Measurements from ENCODE around the gene ATXN7L2.
A peak's percentile ranks its signal among the peaks of the same experiment; 100 is the strongest.

ATXN7L2 gene

GRCh38 chr1:109532365-109533136, 48.8 kb downstream of the ATXN7L2 start:
- Histone ChIP-seq H3K9me2 (ENCODE audit: low read depth, low read length) (no peaks in the 10 kb centered on the region), H3K27me3 (ENCODE audit: insufficient read depth, low read length) (0 out of 2 replicates have a peak, but pooled peaks cover 2% of the 10 kb centered on the region), H3K9me3 (ENCODE audit: low read length) (no peaks in the 10 kb centered on the region), H3K4me3 (ENCODE audit: low read depth, low read length, poor library complexity, severe bottlenecking) (peak overlapping the region; percentile 37), H3K4me1 (ENCODE audit: insufficient read depth, low read length, severe bottlenecking) (peaks cover 9% of the 10 kb centered on the region), H3F3A (ENCODE audit: insufficient read depth, low read length) (no peaks in the 10 kb centered on the region), H3K27ac (ENCODE audit: low read depth, low read length, poor library complexity, severe bottlenecking) (no peak overlapping the region), H4K20me1 (ENCODE audit: insufficient read depth, low read length) (no peaks in the 10 kb centered on the region), H3K4me2 (ENCODE audit: low read length) (peak overlapping the region; percentile 62), H3K36me3 (ENCODE audit: insufficient read depth, low read length) (no peaks in the 10 kb centered on the region), H3K79me2 (ENCODE audit: insufficient read depth, low read length) (no peaks in the 10 kb centered on the region), H3K9ac (ENCODE audit: low read length) (no peak overlapping the region; the same call in 1 of the 2 replicates), H2AFZ (ENCODE audit: low read length) (peak overlapping the region; percentile 82)
- TF ChIP-seq CTCF (IDR thresholded peaks at IDR 0.05; ENCODE audit: low read length) (peak; percentile 77), EZH2 (IDR thresholded peaks at IDR 0.05; ENCODE audit: borderline replicate concordance, low read length) (no peak)

DNA sequence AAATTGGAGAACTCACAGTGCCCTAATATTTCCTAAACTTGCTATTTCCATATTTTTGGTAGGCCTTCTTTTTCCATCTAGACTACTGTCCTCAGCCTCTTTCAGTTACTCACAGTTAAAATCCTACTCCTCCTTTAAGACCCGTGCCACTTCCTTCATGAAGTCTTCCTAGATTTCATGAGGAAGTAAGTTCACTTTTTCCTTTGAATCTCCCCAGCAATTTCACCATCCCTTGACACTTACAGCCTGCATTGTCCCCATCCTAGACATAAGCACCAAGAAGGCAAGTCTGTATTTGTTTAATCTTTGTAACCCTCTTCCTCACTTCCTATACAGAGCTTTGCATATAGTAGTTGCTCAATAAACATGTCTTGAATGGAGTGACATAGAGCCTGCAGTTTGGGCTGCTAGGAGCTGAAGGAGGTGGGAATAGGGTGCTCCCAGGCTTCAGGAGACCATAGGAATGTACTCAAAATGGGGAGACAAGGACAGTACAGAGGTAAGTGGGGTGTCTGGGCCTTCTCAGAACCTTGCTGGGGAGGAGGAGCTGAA, 50.7 kb downstream of the ATXN7L2 start:
- H3K9me3 ChIP-seq (ENCODE audit: low read length): no peaks in the 10 kb centered on the region
- H2AFZ ChIP-seq (ENCODE audit: low read length): no peak overlapping the region
- no peaks in the 10 kb centered on the region for H3F3A ChIP-seq (ENCODE audit: insufficient read depth, low read length)
- no peaks in the 10 kb centered on the region; the same call in 1 of the 2 replicates for H3K27me3 ChIP-seq (ENCODE audit: insufficient read depth, low read length)
- no peak overlapping the region for H3K9ac ChIP-seq (ENCODE audit: low read length)
- TF ChIP-seq CTCF (IDR thresholded peaks at IDR 0.05; ENCODE audit: low read length): no peak
- TF ChIP-seq EZH2 (IDR thresholded peaks at IDR 0.05; ENCODE audit: borderline replicate concordance, low read length): no peak
- no peaks in the 10 kb centered on the region for H4K20me1 ChIP-seq (ENCODE audit: insufficient read depth, low read length)
- H3K4me3 ChIP-seq (ENCODE audit: low read depth, low read length, poor library complexity, severe bottlenecking): no peak overlapping the region
- H3K36me3 ChIP-seq (ENCODE audit: insufficient read depth, low read length): no peaks in the 10 kb centered on the region
- no peaks in the 10 kb centered on the region for H3K79me2 ChIP-seq (ENCODE audit: insufficient read depth, low read length)
- H3K4me2 ChIP-seq (ENCODE audit: low read length): no peak overlapping the region
- no peaks in the 10 kb centered on the region for H3K9me2 ChIP-seq (ENCODE audit: low read depth, low read length)
- H3K4me1 ChIP-seq (ENCODE audit: insufficient read depth, low read length, severe bottlenecking): peaks cover 9% of the 10 kb centered on the region
- H3K27ac ChIP-seq (ENCODE audit: low read depth, low read length, poor library complexity, severe bottlenecking): no peak overlapping the region

DNA sequence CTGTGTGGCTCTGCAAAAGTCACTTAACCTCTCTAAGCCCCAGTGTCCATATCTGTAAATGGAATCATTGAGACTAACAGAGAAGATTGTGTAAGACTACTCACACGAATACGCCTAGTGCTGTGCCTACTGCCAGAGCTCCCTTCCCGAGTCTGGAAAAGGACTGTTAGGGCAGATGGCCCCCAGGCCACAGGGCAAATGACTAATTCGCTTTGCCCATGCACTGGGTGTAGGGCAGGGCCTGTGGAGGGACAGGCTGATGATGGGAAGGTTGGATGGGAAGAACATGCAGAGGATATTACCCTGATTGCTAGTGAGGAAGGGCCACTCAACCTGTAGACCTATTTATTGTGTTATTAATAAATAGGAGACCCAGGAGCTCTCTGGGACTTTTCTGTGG, 51.8 kb downstream of the ATXN7L2 start:
- Histone ChIP-seq H3K9ac (ENCODE audit: low read length) (no peak overlapping the region), H3K36me3 (ENCODE audit: insufficient read depth, low read length) (no peaks in the 10 kb centered on the region), H3K27me3 (ENCODE audit: insufficient read depth, low read length) (no peaks in the 10 kb centered on the region; the same call in none of the 2 replicates), H3K27ac (ENCODE audit: low read depth, low read length, poor library complexity, severe bottlenecking) (no peak overlapping the region), H2AFZ (ENCODE audit: low read length) (no peak overlapping the region), H3K4me1 (ENCODE audit: insufficient read depth, low read length, severe bottlenecking) (peaks cover 9% of the 10 kb centered on the region), H3K4me3 (ENCODE audit: low read depth, low read length, poor library complexity, severe bottlenecking) (no peak overlapping the region), H3K4me2 (ENCODE audit: low read length) (no peak overlapping the region), H3F3A (ENCODE audit: insufficient read depth, low read length) (no peaks in the 10 kb centered on the region), H3K79me2 (ENCODE audit: insufficient read depth, low read length) (no peaks in the 10 kb centered on the region), H3K9me3 (ENCODE audit: low read length) (no peaks in the 10 kb centered on the region), H3K9me2 (ENCODE audit: low read depth, low read length) (no peaks in the 10 kb centered on the region), H4K20me1 (ENCODE audit: insufficient read depth, low read length) (no peaks in the 10 kb centered on the region)
- TF ChIP-seq CTCF (IDR thresholded peaks at IDR 0.05; ENCODE audit: low read length): no peak
- no peak for TF ChIP-seq EZH2 (IDR thresholded peaks at IDR 0.05; ENCODE audit: borderline replicate concordance, low read length)
